ENCODE results near the gene PDE4D.

GRCh38 chr5:59360130-59360555 lies 533.4 kb downstream of the PDE4D start:
- TF ChIP-seq CTCF (IDR thresholded peaks at IDR 0.05), result no peak
- no peak for TF ChIP-seq POLR2A (IDR thresholded peaks at IDR 0.05)
- no peak for TF ChIP-seq POLR2AphosphoS5 (IDR thresholded peaks at IDR 0.05)
- no peak for TF ChIP-seq EP300 (IDR thresholded peaks at IDR 0.05)
